Panc1 (cell line): ENCODE measurements around the gene CYB5A. TPM values are rescaled to one million over a fixed set of nuclear protein-coding genes. Genes with fewer than 3 reads are reported as not detected.

ENCODE experiments used
- ATAC-seq: fragments of 200-7000 bp; cut with Tn5 transposase; 2 replicates; pipeline ENCODE4 v1.9.1; 2020; ENCODE audit warnings: mild to moderate bottlenecking, moderate library complexity
- BruUV-seq: library from RNA; stranded (reverse); fragments of 400-500 nt; replicated peaks from 2 replicates; lab custom pipeline; 2021; lab: Mats Ljungman, UMichigan
- CTCF ChIA-PET: fragments of 300-600 bp; sonication (Branson Sonifier 250); formaldehyde crosslinking; loops from one replicate; lab custom pipeline; 2022; ENCODE audit warnings: antibody characterized with exemption; lab: Charles Lee
- POLR2A ChIA-PET: fragments of 300-600 bp; sonication (Branson Sonifier 250); formaldehyde crosslinking; loops from one replicate; lab custom pipeline; 2022; ENCODE audit warnings: antibody characterized with exemption; lab: Charles Lee
- DNase-seq: peaks from one replicate; pipeline ENCODE4 v3.0.0-alpha.2; 2010; ENCODE audit warnings: low read depth, low spot score
- H3K27ac ChIP-seq: 2 replicates; pipeline ENCODE4 v1.5.1; 2011; ENCODE audit warnings: mild to moderate bottlenecking, low read length, inconsistent platforms
- H3K27me3 ChIP-seq: fragments of 200-500 bp; sonication (Bioruptor generic); 2 replicates; pipeline ENCODE4 v1.6.0; 2014; ENCODE audit warnings: low read length, inconsistent platforms; ENCODE audit not compliant: control insufficient read depth, insufficient read depth
- H3K36me3 ChIP-seq: fragments of 200-500 bp; sonication (Bioruptor generic); 2 replicates; pipeline ENCODE4 v1.5.1; 2014; ENCODE audit warnings: inconsistent platforms, mild to moderate bottlenecking, low read length, moderate library complexity; ENCODE audit not compliant: control insufficient read depth, insufficient read depth
- H3K4me1 ChIP-seq: 2 replicates; pipeline ENCODE4 v1.5.1; 2011; ENCODE audit warnings: inconsistent platforms, mild to moderate bottlenecking, low read length, moderate library complexity; ENCODE audit not compliant: control insufficient read depth, insufficient read depth
- H3K4me3 ChIP-seq, 2 experiments: 2 replicates each; pipeline ENCODE4 v1.5.1; 2011 to 2012; ENCODE audit warnings: low read depth in 2 of 2, low read length in 2 of 2, mild to moderate bottlenecking in 2 of 2, inconsistent platforms in 1 of 2, moderate library complexity in 1 of 2
- H3K9me3 ChIP-seq: fragments of 200-500 bp; sonication (Bioruptor generic); 2 replicates; pipeline ENCODE4 v1.5.1; 2014; ENCODE audit warnings: low read depth, mild to moderate bottlenecking, inconsistent platforms, low read length, moderate library complexity; ENCODE audit not compliant: control insufficient read depth, insufficient read depth
- CTCF ChIP-seq: fragments of 450-650 bp; IDR thresholded peaks from 2 replicates; pipeline ENCODE4 v1.5.1; 2017; ENCODE audit warnings: mild to moderate bottlenecking
- POLR2AphosphoS5 ChIP-seq: IDR thresholded peaks from 2 replicates; pipeline ENCODE4 v1.6.1; 2012; ENCODE audit warnings: mild to moderate bottlenecking, low read depth, low read length, moderate library complexity
- REST ChIP-seq, 2 experiments: IDR thresholded peaks; 2 replicates each; pipeline ENCODE4 v1.6.1; 2011 to 2012; ENCODE audit warnings: low read depth in 2 of 2, control low read depth in 1 of 2, low read length in 1 of 2, mild to moderate bottlenecking in 1 of 2, moderate library complexity in 1 of 2; ENCODE audit not compliant: insufficient read depth in 1 of 2
- SIN3A ChIP-seq: IDR thresholded peaks from 2 replicates; pipeline ENCODE4 v1.6.1; 2012; ENCODE audit warnings: low read depth, mild to moderate bottlenecking, low read length, moderate library complexity, borderline replicate concordance; ENCODE audit not compliant: insufficient read depth
- TCF7L2 ChIP-seq: IDR thresholded peaks from 2 replicates; pipeline ENCODE4 v1.6.1; 2011; ENCODE audit warnings: mild to moderate bottlenecking, low read depth, low read length, inconsistent platforms
- in situ Hi-C: cut with HindIII; loops from 2 replicates; pipeline ENCODE4 v1.10.0; 2016; ENCODE audit warnings: low sequenced_read_pairs, low pct_unique_long_range_greater_than_20kb
- intact Hi-C: fragments of 100-400 bp; cut with micrococcal nuclease; formaldehyde crosslinking; loops from one replicate; pipeline ENCODE4 v1.10.0; 2022; ENCODE audit not compliant: unreplicated experiment
- total RNA-seq: library from RNA; stranded (reverse); gene quantifications from one replicate; pipeline ENCODE4 v1.2.1, GENCODE V29; 2021; ENCODE audit not compliant: unreplicated experiment

The CYB5A gene
- total RNA-seq, 1 experiment from 2014 or later, result 51.3 TPM

DNA sequence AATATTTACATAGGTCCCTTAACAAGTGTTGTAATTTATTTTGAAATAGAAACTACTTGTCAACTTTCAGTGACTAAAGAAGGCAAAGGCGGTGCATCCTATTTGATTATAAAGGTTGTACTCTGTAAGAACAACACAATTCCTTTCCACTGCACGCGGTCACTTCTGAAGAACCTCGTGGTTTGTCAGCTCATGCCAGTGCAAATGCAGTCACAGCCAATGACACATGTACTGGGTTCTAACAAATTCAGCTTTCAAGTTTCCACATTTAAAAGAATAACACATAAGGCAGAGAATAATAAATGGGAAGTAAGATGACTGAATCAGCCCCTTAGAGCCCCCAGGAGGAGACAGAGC is 39.7 kb downstream of the CYB5A start:
- TF ChIP-seq TCF7L2, result no peak
- in situ Hi-C loops, result no loop called here
- Histone ChIP-seq H3K36me3 (no peaks in the 10 kb centered on the region), H3K4me3 (no peak overlapping the region), H3K4me1 (peaks cover 6% of the 10 kb centered on the region), H3K27me3 (no peaks in the 10 kb centered on the region), H3K9me3 (no peaks in the 10 kb centered on the region), H3K27ac (no peak overlapping the region)
- intact Hi-C loops, result no loop called here
- CTCF ChIA-PET, result no interaction called here
- POLR2A ChIA-PET, result no interaction called here
- ATAC-seq (no peak), DNase-seq (no peak)
- no TSS peak for BruUV-seq

GRCh38 chr18:74251297-74252038 is 40.3 kb downstream of the CYB5A start:
- peaks cover 6% of the 10 kb centered on the region for H3K4me1 ChIP-seq
- no peak for DNase-seq
- no peak for TF ChIP-seq POLR2AphosphoS5
- no peak for TF ChIP-seq CTCF
- TF ChIP-seq REST (IDR thresholded peaks at IDR 0.05; ENCODE audit: insufficient read depth in 1 of 2, low read depth in 2 of 2, low read length in 1 of 2), result no peak
- no peak for TF ChIP-seq TCF7L2
- TF ChIP-seq SIN3A, result no peak

DNA sequence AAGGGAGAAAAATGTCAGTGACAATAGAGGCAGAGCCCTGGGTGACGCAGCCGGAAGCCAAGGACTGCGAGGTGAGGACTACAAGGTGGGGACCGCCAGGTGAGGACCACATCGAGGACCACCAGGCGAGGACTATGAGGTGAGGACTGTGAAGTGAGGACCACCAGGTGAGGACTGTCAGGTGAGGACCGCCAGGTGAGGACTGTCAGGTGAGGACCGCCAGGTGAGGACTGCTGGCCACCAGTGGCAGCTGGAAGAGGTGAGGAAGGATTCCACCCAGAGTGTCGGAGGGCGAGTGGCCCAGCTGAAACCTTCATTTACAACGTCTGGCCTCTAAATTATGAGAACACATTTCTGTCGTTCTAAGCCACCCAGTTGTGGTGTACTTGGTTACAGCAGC is 41.6 kb downstream of the CYB5A start:
- BruUV-seq, result no TSS peak
- H3K27me3 ChIP-seq, result no peaks in the 10 kb centered on the region
- in situ Hi-C loops, result no loop called here

More at GRCh38 chr18:74251297-74252038, 40.3 kb downstream of the CYB5A start:
- no peak for ATAC-seq
- CTCF ChIA-PET, result no interaction called here
- H3K4me3 ChIP-seq, result no peak overlapping the region
- no peaks in the 10 kb centered on the region for H3K27me3 ChIP-seq
- POLR2A ChIA-PET, result no interaction called here
- intact Hi-C loops, result no loop called here
- no peaks in the 10 kb centered on the region for H3K36me3 ChIP-seq
- no peak overlapping the region for H3K27ac ChIP-seq
- no peaks in the 10 kb centered on the region for H3K9me3 ChIP-seq
- in situ Hi-C loops, result no loop called here
- BruUV-seq, result no TSS peak

More for the DNA sequence above, 41.6 kb downstream of the CYB5A start:
- H3K9me3 ChIP-seq, result no peaks in the 10 kb centered on the region
- TF ChIP-seq CTCF (no peak), POLR2AphosphoS5 (no peak), SIN3A (no peak), REST (IDR thresholded peaks at IDR 0.05; ENCODE audit: insufficient read depth in 1 of 2, low read depth in 2 of 2, low read length in 1 of 2) (no peak), TCF7L2 (no peak)
- peaks cover 6% of the 10 kb centered on the region for H3K4me1 ChIP-seq
- intact Hi-C loops, result no loop called here
- no peak for ATAC-seq
- CTCF ChIA-PET, result no interaction called here
- no peak overlapping the region for H3K4me3 ChIP-seq
- H3K36me3 ChIP-seq, result no peaks in the 10 kb centered on the region
- POLR2A ChIA-PET, result no interaction called here
- H3K27ac ChIP-seq, result no peak overlapping the region
- DNase-seq, result no peak
